Measurements from ENCODE around the gene CFAP46.
"Not testable (repeated sequence)": the region's sequence is repeated elsewhere in the genome, so short reads cannot be mapped to it uniquely, and the experiment has no call there.

CFAP46 gene

DNA sequence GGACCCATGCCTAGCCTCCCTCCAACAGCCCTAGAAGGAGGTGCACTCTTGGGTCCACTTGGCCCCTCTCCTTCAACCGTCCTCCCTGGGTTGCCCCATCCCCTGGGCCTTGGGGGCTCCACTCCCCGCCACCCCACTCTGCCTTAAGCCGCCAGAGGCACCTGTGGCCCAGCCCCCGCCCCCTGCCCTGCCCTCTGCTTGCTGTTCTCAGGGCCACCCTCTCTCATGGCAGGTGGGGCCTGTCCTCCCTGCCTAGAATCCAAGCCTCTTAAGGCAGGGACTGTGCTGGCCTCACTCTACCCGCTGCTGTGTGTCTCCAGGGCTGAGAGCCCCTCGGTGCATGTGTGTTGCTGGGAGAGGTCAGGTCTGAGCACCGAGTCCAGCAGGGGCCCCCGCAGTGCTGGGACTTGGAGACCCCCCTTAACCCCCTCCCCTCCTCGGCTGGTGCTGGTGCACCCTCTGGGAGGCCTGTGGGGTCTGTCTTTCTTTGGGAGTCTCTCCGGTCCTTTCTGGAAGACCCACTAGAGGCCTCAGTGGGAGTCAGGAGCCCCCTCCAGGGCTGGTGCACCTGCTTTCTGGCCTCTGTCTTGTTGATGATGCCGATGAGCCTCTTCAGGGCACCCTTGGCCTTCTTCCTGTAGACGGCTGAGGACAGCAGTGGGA, 43.8 kb downstream of the CFAP46 start:
- DNase-seq (ENCODE audit: low spot score), result no peak

- no peak for DNase-seq (ENCODE audit: low spot score)
Measured at GRCh38 chr10:132897516-132898381, 44.6 kb downstream of the CFAP46 start.

- DNase-seq (ENCODE audit: low spot score), result not testable (repeated sequence)
Measured at GRCh38 chr10:132893786-132894185, 48.6 kb downstream of the CFAP46 start.

GRCh38 chr10:132893090-132893489, 49.3 kb downstream of the CFAP46 start:
- no peak for DNase-seq (ENCODE audit: low spot score)

DNA sequence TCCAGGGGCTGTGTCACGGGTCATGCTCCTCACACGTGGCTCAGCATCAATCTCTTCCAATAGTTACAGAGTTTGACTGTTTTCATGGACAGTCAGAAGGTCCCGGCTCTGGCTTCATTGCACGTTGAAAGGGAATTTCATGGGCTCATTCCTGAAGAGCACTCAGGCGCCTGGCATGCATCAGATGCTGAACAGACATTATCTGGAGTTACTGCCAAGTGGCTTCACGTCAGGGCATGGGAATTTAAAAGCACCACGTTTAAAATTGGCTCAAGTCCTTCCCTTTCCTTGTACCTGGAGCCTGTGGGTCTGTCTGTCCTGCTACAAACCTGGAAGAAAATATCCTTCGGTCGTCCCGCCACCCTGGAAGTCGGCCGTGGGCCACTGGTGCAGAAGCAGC, 50.4 kb downstream of the CFAP46 start:
- no peak for DNase-seq (ENCODE audit: low spot score)

DNA sequence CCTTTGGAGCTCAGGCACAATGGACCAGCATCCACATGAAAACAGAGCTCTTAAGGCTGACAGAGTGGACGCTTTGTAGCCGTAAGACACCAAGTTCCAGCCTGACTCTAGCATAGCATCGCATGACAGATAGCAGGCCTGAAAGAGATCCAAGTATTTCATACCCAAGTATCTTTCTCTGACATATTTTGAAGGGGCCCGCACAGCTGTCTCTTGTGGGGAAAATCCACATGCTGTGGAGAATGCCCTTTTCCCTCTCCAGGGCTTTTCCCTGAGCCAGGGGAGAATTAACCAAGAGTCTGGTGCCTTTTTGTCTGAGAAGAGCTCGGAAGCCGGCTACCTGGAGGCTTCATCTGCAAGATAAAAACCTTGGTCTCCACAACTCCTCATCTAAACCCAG, 51.0 kb downstream of the CFAP46 start:
- no peak for DNase-seq (ENCODE audit: low spot score)

- DNase-seq (ENCODE audit: low spot score), result no peak
Measured at GRCh38 chr10:132890301-132890700, 52.1 kb downstream of the CFAP46 start.

- DNase-seq (ENCODE audit: low spot score), result no peak
Measured at GRCh38 chr10:132889556-132889955, 52.8 kb downstream of the CFAP46 start.

DNA sequence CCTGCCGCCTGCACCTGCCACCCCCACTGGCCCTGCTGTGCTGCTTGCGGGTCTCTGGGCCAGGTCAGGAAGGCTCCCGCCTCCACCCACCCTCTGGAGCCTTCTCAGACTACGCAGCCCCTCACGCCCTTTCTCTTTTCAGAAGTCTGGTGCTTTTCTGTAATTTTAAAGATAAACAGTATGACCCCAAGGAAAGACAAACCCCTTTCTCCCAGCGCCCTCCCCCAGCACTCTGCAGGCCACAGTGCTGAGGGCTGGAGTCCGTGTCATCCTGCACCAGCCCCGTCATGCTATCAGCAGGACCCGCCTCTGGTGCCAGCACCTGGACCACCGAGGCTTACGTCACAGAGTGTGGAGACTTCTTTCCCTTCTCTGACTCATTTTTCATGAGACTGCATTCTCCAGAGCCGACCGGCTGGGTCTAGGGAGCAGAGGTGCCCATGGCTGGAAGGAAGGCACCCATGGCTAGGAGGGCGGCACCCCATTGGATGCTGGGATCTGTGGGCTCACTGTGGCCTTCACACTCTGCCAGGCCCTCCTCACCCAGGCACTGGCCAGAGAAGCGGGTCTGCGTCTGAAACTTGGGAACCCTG, 53.4 kb downstream of the CFAP46 start:
- no peak for DNase-seq (ENCODE audit: low spot score)

- not testable (repeated sequence) for DNase-seq (ENCODE audit: low spot score)
Measured at GRCh38 chr10:132888446-132888845, 53.9 kb downstream of the CFAP46 start.

DNA sequence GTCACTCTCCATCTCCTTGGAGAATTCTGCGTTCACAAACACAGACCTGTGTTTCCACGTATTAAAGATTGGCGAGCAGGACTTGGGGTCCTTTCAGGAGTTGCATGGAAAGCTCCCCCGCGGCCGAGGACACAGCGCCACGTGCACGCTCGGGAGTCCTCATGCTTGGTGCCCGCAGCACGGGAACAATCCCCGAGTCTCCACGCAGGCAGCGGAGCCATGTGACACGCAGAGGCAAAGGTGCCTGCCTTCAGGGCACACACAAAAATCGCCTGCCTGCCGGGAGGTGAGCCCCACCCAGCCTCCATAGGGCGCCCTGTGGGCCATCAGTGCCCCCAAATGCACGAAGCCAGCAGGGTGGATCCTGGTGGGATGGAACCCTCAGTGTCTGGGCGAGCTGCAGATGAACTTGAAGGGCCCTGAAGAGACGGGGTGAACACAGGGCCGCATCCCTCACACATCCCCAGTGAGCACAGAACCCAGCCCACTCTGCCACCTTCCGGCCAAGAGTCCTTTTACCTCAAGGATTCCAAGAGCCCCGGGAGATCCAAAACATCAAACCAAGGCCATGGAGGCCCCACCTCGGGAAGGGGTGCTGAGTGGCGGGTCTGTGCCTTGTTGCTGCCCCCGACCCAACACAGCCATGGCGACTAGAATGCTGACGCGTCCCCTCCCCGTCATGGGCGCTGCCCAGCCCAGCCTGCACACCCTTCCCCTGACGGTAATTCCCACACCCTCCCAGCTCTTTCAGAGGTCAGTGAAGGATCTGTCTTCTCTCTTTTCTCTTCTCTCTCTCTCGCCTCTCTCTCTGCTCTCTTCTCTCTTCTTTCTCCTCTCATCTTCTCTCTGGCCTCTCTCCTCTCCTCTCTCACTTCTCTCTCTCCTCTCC, 55.9 kb downstream of the CFAP46 start:
- no peak for DNase-seq (ENCODE audit: low spot score)

DNA sequence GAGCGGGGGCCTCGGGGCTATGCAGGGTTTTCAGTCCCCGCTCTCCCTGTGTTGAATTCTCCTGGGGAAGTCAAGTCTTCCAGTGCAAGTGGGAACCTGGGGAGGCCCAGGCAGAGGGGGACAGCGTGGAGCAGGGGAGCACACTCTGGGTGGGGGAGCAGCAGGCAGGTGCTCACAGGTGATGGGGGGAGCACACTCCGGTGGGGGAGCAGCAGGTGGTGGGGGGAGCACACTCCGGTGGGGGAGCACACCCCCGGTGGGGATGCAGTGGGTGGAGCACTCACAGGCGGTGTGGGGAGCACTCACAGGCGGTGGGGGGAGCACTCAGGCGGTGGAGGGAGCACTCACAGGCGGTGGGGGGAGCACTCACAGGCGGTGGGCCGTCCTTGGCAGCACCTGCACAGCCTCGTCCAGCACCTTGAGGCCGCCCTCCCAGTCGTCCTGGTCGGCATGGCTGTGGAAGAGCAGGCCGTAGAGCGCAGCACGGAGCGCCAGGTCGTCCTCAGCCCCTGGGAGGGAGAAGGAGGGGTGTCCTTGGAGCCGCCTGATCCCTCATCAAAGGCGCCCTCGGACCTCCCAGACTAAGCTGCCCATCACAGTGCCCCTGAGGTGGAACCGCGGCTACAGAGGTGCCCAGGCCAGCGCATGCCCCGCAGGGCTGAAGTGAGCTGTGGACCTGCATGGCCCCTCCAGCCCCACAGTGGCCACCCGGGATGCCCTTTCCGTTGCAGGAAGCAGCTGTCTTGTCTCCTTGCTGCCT, 56.7 kb downstream of the CFAP46 start:
- no peak for DNase-seq (ENCODE audit: low spot score)

GRCh38 chr10:132884691-132885271, 57.6 kb downstream of the CFAP46 start:
- no peak for DNase-seq (ENCODE audit: low spot score)

GRCh38 chr10:132884041-132884440, 58.3 kb downstream of the CFAP46 start:
- DNase-seq (ENCODE audit: low spot score), result no peak

DNA sequence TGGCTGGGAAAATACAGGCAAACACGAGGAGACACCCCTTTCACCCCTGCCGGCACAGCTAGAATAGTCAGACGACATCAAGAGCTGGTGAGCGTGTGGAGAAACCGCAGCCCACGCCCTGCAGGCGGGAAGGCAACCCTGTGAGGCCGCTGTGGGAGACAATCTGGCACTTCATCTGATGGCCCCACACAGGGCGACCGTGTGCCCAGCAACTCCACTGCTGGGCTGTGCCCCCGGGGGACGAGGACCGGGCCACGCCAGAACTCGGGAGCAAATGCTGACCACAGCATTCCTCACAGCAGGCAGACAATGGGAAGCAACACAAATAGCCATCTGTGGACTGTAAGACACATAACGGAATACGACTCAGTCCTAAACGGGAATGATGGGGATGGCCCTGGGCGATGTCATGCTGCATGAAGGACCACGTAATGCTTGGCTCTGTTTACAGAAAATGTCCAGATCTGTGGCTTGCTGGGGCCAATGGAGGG, 58.9 kb downstream of the CFAP46 start:
- no peak for DNase-seq (ENCODE audit: low spot score)

DNA sequence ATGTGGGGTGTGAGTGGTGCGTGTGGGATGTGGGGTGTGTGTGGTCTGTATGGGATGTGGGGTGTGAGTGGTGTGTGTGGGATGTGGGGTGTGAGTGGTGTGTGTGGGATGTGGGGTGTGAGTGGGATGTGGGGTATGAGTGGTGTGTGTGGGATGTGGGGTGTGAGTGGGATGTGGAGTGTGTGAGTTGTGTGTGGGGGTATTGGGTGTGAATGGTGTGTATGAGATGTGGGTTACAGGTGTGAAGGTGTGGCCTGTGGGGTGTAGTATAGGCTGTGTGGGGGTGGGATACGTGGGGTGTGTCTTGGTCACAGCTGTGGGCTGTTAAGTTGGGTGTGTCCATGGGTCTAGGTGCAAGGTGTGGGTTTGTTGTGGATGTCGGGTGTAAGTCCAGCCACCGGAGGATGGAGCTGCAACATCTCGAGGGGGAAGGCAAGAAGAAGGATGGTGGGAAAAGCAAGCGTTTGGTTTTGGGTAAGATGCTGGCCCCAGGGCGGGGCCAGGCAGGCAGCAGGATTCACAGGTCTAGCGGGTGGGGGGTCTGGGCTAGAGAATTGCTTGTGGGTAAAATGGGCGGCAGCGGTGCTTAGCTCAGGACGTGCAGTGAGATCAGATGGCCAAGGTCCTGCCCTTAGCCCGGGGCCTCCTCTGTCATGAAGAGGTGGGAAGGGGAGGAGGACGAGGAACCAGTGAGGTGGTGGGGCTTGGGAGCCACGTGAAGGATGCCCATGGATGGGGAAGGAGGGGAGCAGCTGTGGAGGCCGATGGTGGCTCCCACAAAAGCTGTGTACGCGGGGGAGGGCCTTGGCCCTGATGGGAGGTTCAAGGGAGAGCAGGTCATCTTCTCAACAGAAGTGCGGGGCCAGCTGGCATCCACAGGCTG, 60.1 kb downstream of the CFAP46 start:
- no peak for DNase-seq (ENCODE audit: low spot score)

DNA sequence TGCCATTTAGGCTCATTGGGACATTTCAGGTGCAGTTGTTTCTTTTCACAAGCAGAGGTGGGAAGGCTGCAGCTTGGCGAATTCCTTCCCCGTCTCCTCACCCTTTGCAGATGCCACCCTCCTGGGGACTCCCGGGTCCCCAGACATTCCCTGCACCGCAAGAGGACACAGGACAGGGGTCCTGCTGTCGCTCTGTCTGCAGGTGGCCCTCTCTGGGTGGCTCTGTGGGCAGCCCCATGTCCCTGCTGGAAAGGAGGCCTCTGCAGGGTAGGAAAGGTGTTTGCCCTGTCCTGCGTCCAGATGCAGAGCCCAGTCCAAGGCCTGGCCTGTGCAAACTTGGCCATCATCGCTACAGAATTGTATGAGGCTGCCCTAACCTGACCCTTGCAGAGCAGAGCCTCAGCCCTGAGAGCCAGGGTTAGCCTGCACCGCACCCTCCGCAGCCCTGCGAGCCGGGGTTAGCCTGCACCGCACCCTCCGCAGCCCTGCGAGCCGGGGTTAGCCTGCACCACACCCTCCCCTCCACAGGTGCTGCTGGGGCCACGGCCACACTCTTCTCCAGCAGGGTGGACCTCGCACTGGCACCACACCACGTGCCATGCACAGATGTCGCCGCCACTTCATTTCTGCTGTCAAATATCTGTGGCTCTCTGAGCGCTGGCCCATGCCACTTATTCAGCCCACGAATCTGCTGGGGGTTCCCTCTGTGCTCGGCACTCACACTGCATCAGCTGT, 61.0 kb downstream of the CFAP46 start:
- DNase-seq (ENCODE audit: low spot score), result no peak

DNA sequence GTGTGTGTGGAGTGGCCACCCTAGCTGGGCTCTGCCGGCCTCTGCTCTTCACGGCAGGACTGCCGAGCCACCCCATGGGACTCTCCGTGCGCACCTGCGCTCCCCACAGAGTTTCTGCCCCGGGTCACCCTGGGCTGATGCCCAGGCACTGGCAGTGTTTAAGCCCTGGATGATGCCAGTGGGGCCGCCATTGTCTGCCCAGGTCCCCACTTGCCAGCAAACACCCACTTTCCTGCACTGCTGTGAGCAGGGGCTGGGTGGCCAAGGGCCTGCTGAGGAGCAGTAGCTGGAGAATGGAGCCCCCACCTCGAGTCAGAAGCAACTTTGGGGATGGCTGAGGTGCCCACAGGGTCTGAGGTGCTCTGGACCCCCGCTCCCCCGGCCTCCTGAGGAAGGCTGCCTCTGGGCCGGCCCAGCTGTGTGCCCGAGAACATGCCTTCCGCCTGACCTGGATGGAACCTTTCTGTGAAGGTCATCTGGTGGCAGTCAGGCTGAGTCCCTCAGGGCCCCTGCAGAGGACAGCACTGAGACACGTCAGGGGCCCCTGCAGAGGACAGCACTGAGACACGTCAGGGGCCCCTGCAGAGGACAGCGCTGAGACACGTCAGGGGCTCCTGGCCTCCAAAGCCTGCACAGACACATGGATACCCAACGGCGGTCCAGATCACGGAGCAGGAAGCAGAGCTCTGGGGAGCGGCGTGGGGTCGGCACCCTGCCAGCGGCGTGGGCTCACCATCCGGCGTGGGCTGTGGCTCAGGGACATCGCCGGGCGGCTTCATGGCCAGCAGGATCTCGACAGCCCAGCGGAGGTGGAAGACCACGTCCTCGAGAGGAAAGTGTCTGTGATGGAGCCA, 62.0 kb downstream of the CFAP46 start:
- no peak for DNase-seq (ENCODE audit: low spot score)

Measured in hematopoietic multipotent progenitor cell treated with erythropoietin and hydrocortisone succinate and interleukin-3 and kit ligand, for 17 days (in vitro differentiated cells).